Psoas muscle (tissue), 8 donors: ENCODE results near the gene PRSS22. TPM values are rescaled to one million over a fixed set of nuclear protein-coding genes. Genes with fewer than 3 reads are reported as not detected.
A peak's percentile ranks its signal among the peaks of the same experiment; 100 is the strongest.

Experiments
- ATAC-seq, 4 donors: fragments of 200-7000 bp; cut with Tn5 transposase; one replicate each; pipeline ENCODE4 v1.9.1; 2020; ENCODE audit warnings: moderate library complexity in 3 of 4, mild to moderate bottlenecking in 2 of 4
- DNase-seq, 2 donors: peaks; one replicate each; pipeline ENCODE4 v3.0.0-alpha.2; 2020
- H3K27ac ChIP-seq: fragments of 200-600 bp; one replicate; pipeline ENCODE4 v1.8.0; 2022
- H3K27me3 ChIP-seq, 3 donors: fragments of 200-600 bp in 1 of 3; one replicate each; pipeline versions ENCODE4 v1.6.1 to v1.8.0; 2013 to 2022; ENCODE audit warnings: low read length in 2 of 3, mild to moderate bottlenecking in 2 of 3, moderate library complexity in 1 of 3; ENCODE audit not compliant: insufficient read depth in 3 of 3
- H3K36me3 ChIP-seq, 2 donors: fragments of 200-600 bp in 1 of 2; one replicate each; pipeline versions ENCODE4 v1.6.1 to v1.8.0; 2013 to 2022; ENCODE audit warnings: low read depth in 1 of 2, mild to moderate bottlenecking in 1 of 2, moderate library complexity in 1 of 2; ENCODE audit not compliant: insufficient read depth in 1 of 2
- H3K4me1 ChIP-seq: fragments of 200-600 bp; one replicate; pipeline ENCODE4 v1.8.0; 2022
- H3K4me3 ChIP-seq: fragments of 200-600 bp; one replicate; pipeline ENCODE4 v1.8.0; 2022; ENCODE audit warnings: mild to moderate bottlenecking
- H3K9me3 ChIP-seq: fragments of 200-600 bp; one replicate; pipeline ENCODE4 v1.8.0; 2022
- WGBS, 3 donors: extraction: QIAGEN DNeasy Blood & Tissue Kit; methylation state at CpG; one replicate each; pipeline versions ENCODE4 v1.1.6 to v1.1.7; 2013; 5-methylcytosine and 5-hydroxymethylcytosine counted together
- intact Hi-C, 2 donors: fragments of 100-400 bp; cut with DNase I; formaldehyde crosslinking; loops; one replicate each; pipeline versions ENCODE4 v1.11.0 to v1.14.2; 2022
- polyA plus RNA-seq, 3 donors: library from polyadenylated mRNA; stranded (reverse); fragments of 200-250 nt; gene quantifications; one replicate each; pipeline ENCODE4 v1.2.3, GENCODE V29; 2013
- total RNA-seq, 4 donors: library from RNA; stranded (reverse); fragmentation: NEBNext Ultra II Directional in 2 of 4; extraction: Animal tissue kit (Norgen Biotek cat#: 25700) in 2 of 4; gene quantifications; one replicate each; pipeline versions ENCODE4 v1.2.1 to v1.2.4, GENCODE V29; 2021 to 2023
- TF ChIP-seq, protein P1 (sequence below): fragments of 200-600 bp; IDR thresholded peaks from one replicate; pipeline ENCODE4 v1.8.0; 2022; ENCODE audit warnings: antibody characterized with exemption
- donor health status: healthy with polysubstance abuse.
- donor health status: DM: no; HTN: no; CAD: no; lungs with moderate emphysema.
- donor health status: Bipolar disorder and iron deficiency.
- donor health status: healthy.
- donor health status: DM: yes; HTN: yes; CAD: no.
- donor health status: DM: no; HTN: no; CAD: no.
- donor health status: DM: no; HTN: no; CAD: no.
- donor health status: DM: yes; HTN: yes; CAD: no.

Gene PRSS22
- total and polyA plus RNA-seq, 7 donors: 0.07 to 0.20 (median 0.13) TPM; not detected in 4

DNA sequence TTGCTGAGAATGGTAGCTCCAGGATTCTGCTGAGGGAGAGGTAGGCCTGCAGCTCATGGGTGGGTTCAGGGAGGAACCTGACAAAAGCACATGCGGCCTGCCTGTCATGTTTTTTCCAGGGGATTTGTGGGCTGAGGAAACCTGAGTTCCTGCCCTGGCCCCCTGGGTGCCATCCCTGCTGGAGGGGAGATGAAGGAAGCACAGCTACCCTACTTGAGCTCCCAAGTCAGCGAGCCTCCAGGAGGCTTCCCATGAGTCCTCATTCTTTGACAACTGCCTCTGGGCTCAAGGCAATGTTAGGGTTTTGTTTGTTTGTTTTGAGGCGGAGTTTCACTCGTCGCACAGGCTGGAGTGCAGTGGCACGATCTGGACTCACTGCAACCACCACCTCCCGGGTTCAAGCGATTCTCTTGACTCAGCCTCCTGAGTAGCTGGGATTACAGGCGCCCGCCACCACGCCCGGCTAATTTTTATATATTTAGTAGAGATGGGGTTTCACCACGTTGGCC is 41.6 kb upstream of the PRSS22 start:
- H3K9me3 ChIP-seq: no peaks in the 10 kb centered on the region
- 89 to 96% (median 94%) methylated on average over 13 of the region's 13 CpGs for WGBS, 3 donors
- ATAC-seq: no peak
- intact Hi-C loops: no loop called here
- no peak overlapping the region for H3K27ac ChIP-seq
- H3K27me3 ChIP-seq: no peaks in the 10 kb centered on the region
- peaks cover 3% of the 10 kb centered on the region for H3K4me1 ChIP-seq
- no peak overlapping the region for H3K4me3 ChIP-seq
- TF ChIP-seq, protein P1, sequence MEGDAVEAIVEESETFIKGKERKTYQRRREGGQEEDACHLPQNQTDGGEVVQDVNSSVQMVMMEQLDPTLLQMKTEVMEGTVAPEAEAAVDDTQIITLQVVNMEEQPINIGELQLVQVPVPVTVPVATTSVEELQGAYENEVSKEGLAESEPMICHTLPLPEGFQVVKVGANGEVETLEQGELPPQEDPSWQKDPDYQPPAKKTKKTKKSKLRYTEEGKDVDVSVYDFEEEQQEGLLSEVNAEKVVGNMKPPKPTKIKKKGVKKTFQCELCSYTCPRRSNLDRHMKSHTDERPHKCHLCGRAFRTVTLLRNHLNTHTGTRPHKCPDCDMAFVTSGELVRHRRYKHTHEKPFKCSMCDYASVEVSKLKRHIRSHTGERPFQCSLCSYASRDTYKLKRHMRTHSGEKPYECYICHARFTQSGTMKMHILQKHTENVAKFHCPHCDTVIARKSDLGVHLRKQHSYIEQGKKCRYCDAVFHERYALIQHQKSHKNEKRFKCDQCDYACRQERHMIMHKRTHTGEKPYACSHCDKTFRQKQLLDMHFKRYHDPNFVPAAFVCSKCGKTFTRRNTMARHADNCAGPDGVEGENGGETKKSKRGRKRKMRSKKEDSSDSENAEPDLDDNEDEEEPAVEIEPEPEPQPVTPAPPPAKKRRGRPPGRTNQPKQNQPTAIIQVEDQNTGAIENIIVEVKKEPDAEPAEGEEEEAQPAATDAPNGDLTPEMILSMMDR: no peak
- H3K36me3 ChIP-seq: no peaks in the 10 kb centered on the region
- DNase-seq: peak in 1 of 2 donors; percentile 23

GRCh38 chr16:2898831-2899563 is 41.0 kb upstream of the PRSS22 start:
- 76 to 88% (median 85%) methylated on average over 10 of the region's 10 CpGs for WGBS, 3 donors
- ATAC-seq (no peak), DNase-seq (peak in 1 of 2 donors; percentile 10)
- Histone ChIP-seq H3K36me3 (no peaks in the 10 kb centered on the region), H3K27me3 (no peaks in the 10 kb centered on the region), H3K9me3 (no peaks in the 10 kb centered on the region), H3K4me1 (peaks cover 3% of the 10 kb centered on the region), H3K4me3 (no peak overlapping the region), H3K27ac (no peak overlapping the region)
- intact Hi-C loops: no loop called here
- TF ChIP-seq, protein P1: no peak

DNA sequence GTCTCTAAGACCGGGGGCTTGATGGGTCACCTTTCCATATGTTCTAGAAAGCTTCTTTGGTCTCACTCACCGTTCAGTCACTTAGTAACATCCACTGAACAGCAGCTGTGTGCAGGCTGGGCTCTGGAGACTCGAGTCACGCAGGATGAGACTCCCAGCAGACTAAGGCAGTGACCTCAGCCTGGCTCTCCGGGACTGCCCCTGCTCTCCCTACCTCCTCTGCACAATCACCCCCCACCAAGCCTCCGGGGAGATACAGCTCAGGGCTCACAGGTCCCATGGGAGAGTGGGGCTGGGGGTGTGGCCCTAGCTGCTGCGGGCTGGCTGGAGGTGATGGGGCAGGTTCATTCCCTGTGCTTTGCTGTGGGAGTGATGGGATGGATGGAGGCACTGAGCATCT is 39.1 kb upstream of the PRSS22 start:
- intact Hi-C loops: no loop called here
- H3K27ac ChIP-seq: no peak overlapping the region
- TF ChIP-seq, protein P1: no peak
- H3K27me3 ChIP-seq: no peaks in the 10 kb centered on the region
- WGBS, 3 donors: 69 to 71% (median 70%) methylated on average over 7 of the region's 7 CpGs
- H3K4me3 ChIP-seq: no peak overlapping the region
- ATAC-seq (no peak), DNase-seq (peak in 1 of 2 donors; percentile 31)
- H3K9me3 ChIP-seq: no peaks in the 10 kb centered on the region
- no peaks in the 10 kb centered on the region for H3K36me3 ChIP-seq
- no peaks in the 10 kb centered on the region for H3K4me1 ChIP-seq

DNA sequence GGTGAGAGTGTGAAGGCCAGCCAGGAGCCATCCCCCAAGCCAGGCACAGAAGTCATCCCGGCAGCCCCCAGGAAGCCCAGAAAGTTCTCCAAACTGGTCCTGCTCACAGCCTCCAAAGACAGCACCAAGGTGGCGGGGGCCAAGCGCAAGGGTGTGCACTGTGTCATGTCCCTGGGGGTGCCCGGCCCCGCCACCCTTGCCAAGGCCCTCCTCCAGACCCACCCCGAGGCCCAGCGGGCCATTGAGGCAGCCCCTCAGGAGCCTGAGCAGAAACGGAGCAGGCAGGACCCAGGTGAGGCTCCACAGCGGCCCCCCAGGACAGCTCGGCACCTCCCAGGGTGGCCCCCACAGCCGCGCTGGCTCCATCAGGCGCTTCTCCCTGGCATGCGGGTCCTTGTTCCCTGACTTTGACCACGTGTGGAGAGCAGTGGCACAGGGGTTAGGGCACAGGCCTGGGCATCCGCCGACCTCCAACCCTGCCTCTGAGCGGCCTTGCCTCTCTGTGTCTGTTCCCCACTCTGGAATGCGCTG is 38.6 kb upstream of the PRSS22 start:
- H3K4me1 ChIP-seq: no peaks in the 10 kb centered on the region
- intact Hi-C loops: no loop called here
- H3K4me3 ChIP-seq: no peak overlapping the region
- H3K27ac ChIP-seq: no peak overlapping the region
- TF ChIP-seq, protein P1: no peak
- ATAC-seq (no peak), DNase-seq (peak in 1 of 2 donors; percentile 41)
- no peaks in the 10 kb centered on the region for H3K9me3 ChIP-seq
- no peaks in the 10 kb centered on the region for H3K27me3 ChIP-seq
- 92 to 94% (median 92%) methylated on average over 15 to 19 of the region's 19 CpGs for WGBS, 3 donors
- no peaks in the 10 kb centered on the region for H3K36me3 ChIP-seq
